GM23338 (cell line): ENCODE measurements around the gene KCNJ10. TPM values are rescaled to one million over a fixed set of nuclear protein-coding genes. Genes with fewer than 3 reads are reported as not detected.

ENCODE experiments used
- ATAC-seq: fragments of 200-7000 bp; cut with Tn5 transposase; 3 replicates; pipeline ENCODE4 v1.9.1; 2020
- DNase-seq: peaks from one replicate; pipeline ENCODE4 v3.0.0-alpha.2; 2015; ENCODE audit warnings: low spot score
- H2AFZ ChIP-seq: fragments of 200-600 bp; sonication (generic); 2 replicates; pipeline ENCODE4 v1.8.0; 2016; ENCODE audit warnings: antibody characterized with exemption, mild to moderate bottlenecking, moderate library complexity
- H3F3A ChIP-seq: fragments of 200-600 bp; sonication (generic); replicated peaks from 2 replicates; pipeline ENCODE4 v1.8.0; 2017; ENCODE audit warnings: antibody characterized with exemption, mixed run types, low read depth
- H3K27ac ChIP-seq: fragments of 200-600 bp; sonication (generic); 2 replicates; pipeline ENCODE4 v1.6.1; 2016; ENCODE audit warnings: low read depth
- H3K27me3 ChIP-seq: fragments of 200-600 bp; sonication (generic); 2 replicates; pipeline ENCODE4 v1.8.0; 2016; ENCODE audit warnings: mild to moderate bottlenecking, mixed run types, moderate library complexity; ENCODE audit not compliant: insufficient read depth
- H3K36me3 ChIP-seq: fragments of 200-600 bp; sonication (generic); 2 replicates; pipeline ENCODE4 v1.8.0; 2016; ENCODE audit warnings: mild to moderate bottlenecking; ENCODE audit not compliant: insufficient read depth
- H3K4me1 ChIP-seq: fragments of 200-600 bp; sonication (generic); 2 replicates; pipeline ENCODE4 v1.8.0; 2016; ENCODE audit warnings: mild to moderate bottlenecking, moderate library complexity; ENCODE audit not compliant: insufficient read depth
- H3K4me2 ChIP-seq: fragments of 200-600 bp; sonication (generic); 2 replicates; pipeline ENCODE4 v1.7.1; 2017; ENCODE audit warnings: mixed run types
- H3K4me3 ChIP-seq: fragments of 200-600 bp; sonication (generic); 2 replicates; pipeline ENCODE4 v1.6.1; 2016; ENCODE audit warnings: mixed run types
- H3K79me2 ChIP-seq: fragments of 200-600 bp; sonication (generic); replicated peaks from 2 replicates; pipeline ENCODE4 v1.8.0; 2017; ENCODE audit warnings: mild to moderate bottlenecking; ENCODE audit not compliant: insufficient read depth
- H3K9me2 ChIP-seq: fragments of 200-600 bp; sonication (generic); 2 replicates; pipeline ENCODE4 v1.8.0; 2017; ENCODE audit not compliant: insufficient read depth
- H4K20me1 ChIP-seq: fragments of 200-600 bp; sonication (generic); replicated peaks from 2 replicates; pipeline ENCODE4 v1.8.0; 2017; ENCODE audit warnings: mild to moderate bottlenecking; ENCODE audit not compliant: insufficient read depth
- H3K27ac Mint-ChIP-seq: 2 replicates; pipeline ENCODE4 v1.8.0; 2020; ENCODE audit warnings: inconsistent platforms, mild to moderate bottlenecking, moderate library complexity, mixed read lengths
- H3K27me3 Mint-ChIP-seq: 3 replicates; pipeline ENCODE4 v1.8.0; 2022; ENCODE audit warnings: low read depth, mild to moderate bottlenecking, moderate library complexity, mixed read lengths, inconsistent platforms; ENCODE audit not compliant: insufficient read depth, poor library complexity
- H3K36me3 Mint-ChIP-seq: 3 replicates; pipeline ENCODE4 v1.8.0; 2021; ENCODE audit warnings: low read depth, mild to moderate bottlenecking, inconsistent platforms, moderate library complexity, mixed read lengths
- H3K4me1 Mint-ChIP-seq: 3 replicates; pipeline ENCODE4 v1.8.0; 2020; ENCODE audit warnings: mild to moderate bottlenecking, inconsistent platforms, mixed read lengths
- H3K4me3 Mint-ChIP-seq: 3 replicates; pipeline ENCODE4 v1.8.0; 2021; ENCODE audit warnings: moderate library complexity, mild to moderate bottlenecking, inconsistent platforms, mixed read lengths
- H3K9me3 Mint-ChIP-seq: 3 replicates; pipeline ENCODE4 v1.8.0; 2020; ENCODE audit warnings: moderate library complexity, mild to moderate bottlenecking, inconsistent platforms, mixed read lengths
- EZH2 ChIP-seq: fragments of 200-600 bp; sonication (generic); IDR thresholded peaks from one replicate; pipeline ENCODE4 v1.8.0; 2017; ENCODE audit warnings: antibody characterized with exemption, mild to moderate bottlenecking, low read depth; ENCODE audit not compliant: unreplicated experiment
- EZH2phosphoT487 ChIP-seq: fragments of 200-600 bp; sonication (generic); IDR thresholded peaks from one replicate; pipeline ENCODE4 v1.8.1; 2018; ENCODE audit warnings: antibody characterized with exemption; ENCODE audit not compliant: unreplicated experiment
- JUNB ChIP-seq: IDR thresholded peaks from one replicate; pipeline ENCODE4 v1.6.1; 2016; ENCODE audit warnings: antibody characterized with exemption; ENCODE audit not compliant: unreplicated experiment
- NANOG ChIP-seq: IDR thresholded peaks from 2 replicates; pipeline ENCODE4 v1.6.1; 2016; ENCODE audit warnings: antibody characterized with exemption, borderline replicate concordance
- POLR2AphosphoS5 ChIP-seq: IDR thresholded peaks from 2 replicates; pipeline ENCODE4 v1.6.1; 2016; ENCODE audit warnings: antibody characterized with exemption, low read depth
- ZNF114 ChIP-seq: fragments of 250-450 bp; sonication (Bioruptor Pico); IDR thresholded peaks from 2 replicates; pipeline ENCODE4 v1.5.0; 2020; ENCODE audit warnings: mild to moderate bottlenecking, moderate library complexity
- ZNF331 ChIP-seq: fragments of 250-450 bp; sonication (Bioruptor Pico); IDR thresholded peaks from 2 replicates; pipeline ENCODE4 v1.5.0; 2020; ENCODE audit warnings: low read depth, mild to moderate bottlenecking, moderate library complexity
- polyA plus RNA-seq: library from polyadenylated mRNA; unstranded; fragments of >200 nt; fragmentation: Nextera tagmentation; extraction: Ambion mirVana; gene quantifications from 2 replicates; pipeline ENCODE4 v1.2.1, GENCODE V29; 2016
- total RNA-seq: library from RNA; depleted of rRNA; stranded (reverse); fragments of >200 nt; shearing (Covaris generic); gene quantifications from 2 replicates; pipeline ENCODE4 v1.2.3, GENCODE V29; 2014
- TF ChIP-seq, protein P1 (sequence below): fragments of 250-450 bp; sonication (Bioruptor Pico); IDR thresholded peaks from 2 replicates; pipeline ENCODE4 v1.5.0; 2020; ENCODE audit warnings: mild to moderate bottlenecking, moderate library complexity
- TF ChIP-seq, protein P2 (sequence below), 2 experiments: fragments of 200-600 bp in 1 of 2; sonication (generic) in 1 of 2; conservative IDR thresholded peaks; 2 replicates each; pipeline versions ENCODE4 v1.5.1 to v1.6.1; 2016 to 2017; ENCODE audit warnings: antibody characterized with exemption in 2 of 2, low read depth in 2 of 2, mild to moderate bottlenecking in 2 of 2, moderate library complexity in 1 of 2

The KCNJ10 gene
- total and polyA plus RNA-seq, 2 experiments from 2014 or later: 1.4 to 2.8 TPM

DNA sequence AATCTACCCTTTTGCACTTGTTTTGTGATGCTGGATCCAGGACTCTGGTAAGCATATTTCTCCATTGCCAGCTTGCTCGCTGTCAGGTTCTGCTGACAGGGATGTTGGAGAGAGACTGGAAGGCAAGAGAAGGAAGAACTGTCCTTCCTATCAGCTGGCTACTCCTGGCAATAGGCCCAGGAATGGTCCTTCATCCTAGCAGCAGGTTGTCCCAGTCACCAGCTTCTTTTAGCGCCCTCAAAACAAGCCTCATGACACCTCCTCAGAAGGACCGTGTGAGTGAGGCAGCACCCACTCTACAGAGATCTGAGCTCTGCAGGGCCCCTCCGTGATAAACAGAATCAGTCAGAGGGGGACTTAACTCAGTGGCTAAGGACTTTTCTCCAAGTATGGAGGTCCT, 82.8 kb downstream of the KCNJ10 start (continued):
- TF ChIP-seq, protein P1, sequence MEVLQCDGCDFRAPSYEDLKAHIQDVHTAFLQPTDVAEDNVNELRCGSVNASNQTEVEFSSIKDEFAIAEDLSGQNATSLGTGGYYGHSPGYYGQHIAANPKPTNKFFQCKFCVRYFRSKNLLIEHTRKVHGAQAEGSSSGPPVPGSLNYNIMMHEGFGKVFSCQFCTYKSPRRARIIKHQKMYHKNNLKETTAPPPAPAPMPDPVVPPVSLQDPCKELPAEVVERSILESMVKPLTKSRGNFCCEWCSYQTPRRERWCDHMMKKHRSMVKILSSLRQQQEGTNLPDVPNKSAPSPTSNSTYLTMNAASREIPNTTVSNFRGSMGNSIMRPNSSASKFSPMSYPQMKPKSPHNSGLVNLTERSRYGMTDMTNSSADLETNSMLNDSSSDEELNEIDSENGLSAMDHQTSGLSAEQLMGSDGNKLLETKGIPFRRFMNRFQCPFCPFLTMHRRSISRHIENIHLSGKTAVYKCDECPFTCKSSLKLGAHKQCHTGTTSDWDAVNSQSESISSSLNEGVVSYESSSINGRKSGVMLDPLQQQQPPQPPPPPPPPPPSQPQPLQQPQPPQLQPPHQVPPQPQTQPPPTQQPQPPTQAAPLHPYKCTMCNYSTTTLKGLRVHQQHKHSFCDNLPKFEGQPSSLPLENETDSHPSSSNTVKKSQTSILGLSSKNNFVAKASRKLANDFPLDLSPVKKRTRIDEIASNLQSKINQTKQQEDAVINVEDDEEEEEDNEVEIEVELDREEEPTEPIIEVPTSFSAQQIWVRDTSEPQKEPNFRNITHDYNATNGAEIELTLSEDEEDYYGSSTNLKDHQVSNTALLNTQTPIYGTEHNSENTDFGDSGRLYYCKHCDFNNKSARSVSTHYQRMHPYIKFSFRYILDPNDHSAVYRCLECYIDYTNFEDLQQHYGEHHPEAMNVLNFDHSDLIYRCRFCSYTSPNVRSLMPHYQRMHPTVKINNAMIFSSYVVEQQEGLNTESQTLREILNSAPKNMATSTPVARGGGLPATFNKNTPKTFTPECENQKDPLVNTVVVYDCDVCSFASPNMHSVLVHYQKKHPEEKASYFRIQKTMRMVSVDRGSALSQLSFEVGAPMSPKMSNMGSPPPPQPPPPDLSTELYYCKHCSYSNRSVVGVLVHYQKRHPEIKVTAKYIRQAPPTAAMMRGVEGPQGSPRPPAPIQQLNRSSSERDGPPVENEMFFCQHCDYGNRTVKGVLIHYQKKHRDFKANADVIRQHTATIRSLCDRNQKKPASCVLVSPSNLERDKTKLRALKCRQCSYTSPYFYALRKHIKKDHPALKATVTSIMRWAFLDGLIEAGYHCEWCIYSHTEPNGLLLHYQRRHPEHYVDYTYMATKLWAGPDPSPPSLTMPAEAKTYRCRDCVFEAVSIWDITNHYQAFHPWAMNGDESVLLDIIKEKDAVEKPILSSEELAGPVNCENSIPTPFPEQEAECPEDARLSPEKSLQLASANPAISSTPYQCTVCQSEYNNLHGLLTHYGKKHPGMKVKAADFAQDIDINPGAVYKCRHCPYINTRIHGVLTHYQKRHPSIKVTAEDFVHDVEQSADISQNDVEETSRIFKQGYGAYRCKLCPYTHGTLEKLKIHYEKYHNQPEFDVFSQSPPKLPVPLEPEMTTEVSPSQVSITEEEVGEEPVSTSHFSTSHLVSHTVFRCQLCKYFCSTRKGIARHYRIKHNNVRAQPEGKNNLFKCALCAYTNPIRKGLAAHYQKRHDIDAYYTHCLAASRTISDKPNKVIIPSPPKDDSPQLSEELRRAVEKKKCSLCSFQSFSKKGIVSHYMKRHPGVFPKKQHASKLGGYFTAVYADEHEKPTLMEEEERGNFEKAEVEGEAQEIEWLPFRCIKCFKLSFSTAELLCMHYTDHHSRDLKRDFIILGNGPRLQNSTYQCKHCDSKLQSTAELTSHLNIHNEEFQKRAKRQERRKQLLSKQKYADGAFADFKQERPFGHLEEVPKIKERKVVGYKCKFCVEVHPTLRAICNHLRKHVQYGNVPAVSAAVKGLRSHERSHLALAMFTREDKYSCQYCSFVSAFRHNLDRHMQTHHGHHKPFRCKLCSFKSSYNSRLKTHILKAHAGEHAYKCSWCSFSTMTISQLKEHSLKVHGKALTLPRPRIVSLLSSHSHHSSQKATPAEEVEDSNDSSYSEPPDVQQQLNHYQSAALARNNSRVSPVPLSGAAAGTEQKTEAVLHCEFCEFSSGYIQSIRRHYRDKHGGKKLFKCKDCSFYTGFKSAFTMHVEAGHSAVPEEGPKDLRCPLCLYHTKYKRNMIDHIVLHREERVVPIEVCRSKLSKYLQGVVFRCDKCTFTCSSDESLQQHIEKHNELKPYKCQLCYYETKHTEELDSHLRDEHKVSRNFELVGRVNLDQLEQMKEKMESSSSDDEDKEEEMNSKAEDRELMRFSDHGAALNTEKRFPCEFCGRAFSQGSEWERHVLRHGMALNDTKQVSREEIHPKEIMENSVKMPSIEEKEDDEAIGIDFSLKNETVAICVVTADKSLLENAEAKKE: no peak
- TF ChIP-seq ZNF114 (no peak), JUNB (no peak), ZNF331 (CRISPR knock-in tag) (no peak)

DNA sequence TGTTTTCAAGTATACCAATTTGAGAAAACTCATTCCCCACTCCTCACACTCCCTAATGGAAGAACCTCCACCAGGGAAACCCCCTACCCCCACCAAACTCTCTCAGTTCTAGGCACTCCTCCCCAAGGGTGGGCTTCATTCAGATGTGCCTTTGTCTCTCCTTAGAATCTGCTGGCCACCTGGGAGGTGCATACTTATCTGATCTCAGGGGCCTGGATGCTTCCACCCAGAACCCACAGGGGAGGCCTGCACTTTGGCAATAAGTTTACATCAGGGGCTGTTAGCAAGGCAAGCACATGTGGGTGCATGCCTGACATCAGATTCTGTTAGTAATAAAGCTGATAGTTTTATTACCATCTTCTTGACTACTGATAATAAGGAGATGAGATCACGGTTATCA, 83.4 kb downstream of the KCNJ10 start:
- no peaks in the 10 kb centered on the region for H3K36me3 ChIP-seq
- no peaks in the 10 kb centered on the region for H3K9me2 ChIP-seq
- no peaks in the 10 kb centered on the region for H3K79me2 ChIP-seq
- DNase-seq (no peak), ATAC-seq (no peak)
- Mint-ChIP-seq H3K27me3 (no peaks in the 10 kb centered on the region), H3K36me3 (no peaks in the 10 kb centered on the region), H3K27ac (no peak overlapping the region), H3K4me3 (no peak overlapping the region), H3K9me3 (no peaks in the 10 kb centered on the region), H3K4me1 (peaks cover 17% of the 10 kb centered on the region)
- no peak overlapping the region for H3K27ac ChIP-seq
- no peak overlapping the region for H3K4me2 ChIP-seq
- no peaks in the 10 kb centered on the region for H3K27me3 ChIP-seq
- H4K20me1 ChIP-seq: no peaks in the 10 kb centered on the region
- peaks cover 8% of the 10 kb centered on the region; the same call in 1 of the 2 replicates for H3K4me1 ChIP-seq
- H3K4me3 ChIP-seq: no peak overlapping the region
- no peaks in the 10 kb centered on the region for H3F3A ChIP-seq
- no peak overlapping the region for H2AFZ ChIP-seq
- TF ChIP-seq, protein P2, sequence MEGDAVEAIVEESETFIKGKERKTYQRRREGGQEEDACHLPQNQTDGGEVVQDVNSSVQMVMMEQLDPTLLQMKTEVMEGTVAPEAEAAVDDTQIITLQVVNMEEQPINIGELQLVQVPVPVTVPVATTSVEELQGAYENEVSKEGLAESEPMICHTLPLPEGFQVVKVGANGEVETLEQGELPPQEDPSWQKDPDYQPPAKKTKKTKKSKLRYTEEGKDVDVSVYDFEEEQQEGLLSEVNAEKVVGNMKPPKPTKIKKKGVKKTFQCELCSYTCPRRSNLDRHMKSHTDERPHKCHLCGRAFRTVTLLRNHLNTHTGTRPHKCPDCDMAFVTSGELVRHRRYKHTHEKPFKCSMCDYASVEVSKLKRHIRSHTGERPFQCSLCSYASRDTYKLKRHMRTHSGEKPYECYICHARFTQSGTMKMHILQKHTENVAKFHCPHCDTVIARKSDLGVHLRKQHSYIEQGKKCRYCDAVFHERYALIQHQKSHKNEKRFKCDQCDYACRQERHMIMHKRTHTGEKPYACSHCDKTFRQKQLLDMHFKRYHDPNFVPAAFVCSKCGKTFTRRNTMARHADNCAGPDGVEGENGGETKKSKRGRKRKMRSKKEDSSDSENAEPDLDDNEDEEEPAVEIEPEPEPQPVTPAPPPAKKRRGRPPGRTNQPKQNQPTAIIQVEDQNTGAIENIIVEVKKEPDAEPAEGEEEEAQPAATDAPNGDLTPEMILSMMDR (conservative IDR thresholded peaks at IDR 0.05; ENCODE audit: low read depth in 2 of 2): no peak
- TF ChIP-seq, protein P1: no peak
- TF ChIP-seq NANOG (no peak), EZH2 (no peak), ZNF331 (CRISPR knock-in tag) (no peak), ZNF114 (no peak), EZH2phosphoT487 (no peak), POLR2AphosphoS5 (no peak)
